GM18517 (cell line): ENCODE results near the gene SEMA4A.

Source experiments
- ATAC-seq: cut with Tn5 transposase; IDR thresholded peaks from one replicate; pipeline ENCODE4 v1.9.1; 2021; ENCODE audit warnings: mild to moderate bottlenecking, moderate library complexity; ENCODE audit not compliant: unreplicated experiment

SEMA4A gene

DNA sequence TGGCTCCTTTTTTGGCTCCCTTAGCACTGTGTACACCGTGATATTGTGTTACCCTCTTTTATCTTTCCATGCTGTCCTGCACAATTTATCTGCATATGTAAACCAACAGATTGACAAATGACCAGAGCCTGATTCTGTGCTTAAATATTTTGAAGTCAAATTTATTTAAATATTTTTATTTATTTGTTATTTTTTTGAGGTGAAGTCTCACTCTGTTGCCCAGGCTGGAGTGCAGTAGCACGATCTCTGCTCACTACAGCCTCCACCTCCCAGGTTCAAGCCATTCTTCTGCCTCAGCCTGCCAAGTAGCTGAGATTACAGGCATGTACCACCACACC is 72.3 kb downstream of the SEMA4A start:
- peak; percentile 7 for ATAC-seq

DNA sequence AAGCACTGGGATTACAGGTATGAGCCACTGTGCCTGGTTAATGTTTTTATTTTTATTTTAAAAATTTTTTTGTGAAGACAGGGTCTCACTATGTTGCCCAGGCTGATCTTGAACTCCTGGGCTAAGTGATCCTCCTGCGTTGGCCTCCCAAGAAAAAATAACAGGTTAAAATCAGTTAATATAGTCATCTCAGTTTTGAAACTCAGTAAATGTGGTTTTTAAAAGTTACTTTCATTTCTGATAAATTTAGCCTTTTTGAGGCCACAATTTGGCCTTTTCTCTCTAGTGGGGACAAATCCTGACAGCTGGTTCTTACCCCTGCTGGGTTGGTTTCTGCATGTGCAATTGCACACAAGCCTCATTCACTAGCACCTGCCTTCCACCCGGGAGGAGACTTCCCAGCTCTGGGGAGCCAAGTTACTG is 72.7 kb downstream of the SEMA4A start:
- peak; percentile 63 for ATAC-seq

DNA sequence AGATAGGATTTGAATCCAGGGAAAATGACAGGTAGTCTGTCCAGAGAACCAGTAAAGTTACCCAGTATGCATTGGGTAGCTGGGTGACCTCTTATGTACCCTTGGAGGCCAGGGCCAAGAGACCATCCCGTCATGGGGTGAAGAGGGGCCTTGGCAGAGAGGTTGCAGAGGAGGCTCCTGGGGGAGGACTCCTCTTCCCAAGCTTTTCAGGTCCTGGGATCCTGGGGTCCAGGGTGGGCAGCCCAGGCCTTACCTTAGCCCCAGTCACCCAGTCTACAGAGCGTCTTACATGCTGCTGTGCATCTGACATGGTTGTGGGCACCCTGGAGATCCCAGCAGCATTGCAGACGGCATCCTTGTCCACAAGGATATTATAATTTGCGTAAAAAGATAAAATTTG is 73.4 kb downstream of the SEMA4A start:
- ATAC-seq: peak; percentile 10
